A673 (cell line): ENCODE measurements around the gene CPNE8. TPM values are rescaled to one million over a fixed set of nuclear protein-coding genes. Genes with fewer than 3 reads are reported as not detected.
"Not testable (repeated sequence)": the region's sequence is repeated elsewhere in the genome, so short reads cannot be mapped to it uniquely, and the experiment has no call there.

Experiments
- BruUV-seq: library from RNA; stranded (reverse); fragments of 400-500 nt; replicated peaks from 2 replicates; lab custom pipeline; 2021; lab: Mats Ljungman, UMichigan
- CTCF ChIA-PET: fragments of 300-600 bp; sonication (Branson Sonifier 250); formaldehyde crosslinking; loops from one replicate; lab custom pipeline; 2022; ENCODE audit warnings: antibody characterized with exemption; lab: Charles Lee
- POLR2A ChIA-PET: fragments of 300-600 bp; sonication (Branson Sonifier 250); formaldehyde crosslinking; loops from one replicate; lab custom pipeline; 2022; ENCODE audit warnings: antibody characterized with exemption; ENCODE audit not compliant: low non-redundant PET; lab: Charles Lee
- DNase-seq: peaks from one replicate; pipeline ENCODE4 v3.0.0-alpha.2; 2015; ENCODE audit warnings: low spot score
- H3K27ac ChIP-seq: fragments of 200-600 bp; sonication (generic); 2 replicates; pipeline ENCODE4 v1.5.1; 2016; ENCODE audit warnings: mixed run types, low read depth, mild to moderate bottlenecking, mixed read lengths, antibody characterized with exemption, low read length; ENCODE audit not compliant: poor library complexity, severe bottlenecking
- H3K27me3 ChIP-seq: fragments of 200-600 bp; sonication (generic); replicated peaks from 2 replicates; pipeline ENCODE4 v1.6.1; 2017; ENCODE audit warnings: mixed run types, low read depth, mild to moderate bottlenecking, mixed read lengths, antibody characterized with exemption, low read length; ENCODE audit not compliant: insufficient read depth, poor library complexity
- H3K36me3 ChIP-seq: fragments of 200-600 bp; sonication (generic); 2 replicates; pipeline ENCODE4 v1.6.1; 2016; ENCODE audit warnings: mixed run types, mild to moderate bottlenecking, mixed read lengths, antibody characterized with exemption, low read length; ENCODE audit not compliant: insufficient read depth, poor library complexity, severe bottlenecking
- H3K4me1 ChIP-seq: fragments of 200-600 bp; sonication (generic); 2 replicates; pipeline ENCODE4 v1.6.1; 2017; ENCODE audit warnings: mixed run types, mild to moderate bottlenecking, mixed read lengths, antibody characterized with exemption, low read length; ENCODE audit not compliant: insufficient read depth, poor library complexity, severe bottlenecking
- H3K4me3 ChIP-seq: fragments of 200-600 bp; sonication (generic); 2 replicates; pipeline ENCODE4 v1.5.1; 2016; ENCODE audit warnings: low read depth, mixed run types, mild to moderate bottlenecking, mixed read lengths, low read length; ENCODE audit not compliant: poor library complexity, severe bottlenecking
- H3K9me3 ChIP-seq: fragments of 200-600 bp; sonication (generic); 2 replicates; pipeline ENCODE4 v1.6.1; 2016; ENCODE audit warnings: mixed run types, low read depth, mild to moderate bottlenecking, mixed read lengths, antibody characterized with exemption, low read length; ENCODE audit not compliant: poor library complexity, severe bottlenecking
- CTCF ChIP-seq: fragments of 300-800, 200-600 bp; sonication (generic); conservative IDR thresholded peaks from 2 replicates; pipeline ENCODE4 v1.5.1; 2017; ENCODE audit warnings: low read depth, mild to moderate bottlenecking, antibody characterized with exemption, low read length, moderate library complexity, mixed read lengths
- EZH2 ChIP-seq: fragments of 200-600 bp; sonication (generic); IDR thresholded peaks from 2 replicates; pipeline ENCODE4 v1.6.1; 2017; ENCODE audit warnings: borderline replicate concordance, low read depth, mild to moderate bottlenecking, mixed read lengths, antibody characterized with exemption, low read length; ENCODE audit not compliant: poor library complexity, severe bottlenecking
- intact Hi-C: fragments of 100-400 bp; cut with micrococcal nuclease; formaldehyde crosslinking; loops from one replicate; pipeline ENCODE4 v1.10.0; 2022; ENCODE audit not compliant: unreplicated experiment
- total RNA-seq: library from RNA; stranded (reverse); gene quantifications from 2 replicates; pipeline ENCODE4 v1.2.3, GENCODE V29; 2021

CPNE8 gene
- total RNA-seq, 1 experiment from 2014 or later, result 1.3 TPM

- Histone ChIP-seq H3K9me3 (no peaks in the 10 kb centered on the region), H3K4me3 (no peak overlapping the region), H3K27me3 (no peaks in the 10 kb centered on the region), H3K27ac (no peak overlapping the region), H3K4me1 (no peaks in the 10 kb centered on the region), H3K36me3 (no peaks in the 10 kb centered on the region)
- no peak for DNase-seq
- TF ChIP-seq CTCF (no peak), EZH2 (no peak)
- intact Hi-C loops, result loop anchor here (1.0 kb wide), 1 partner anchor 38 kb away; no protein-coding TSS in a partner anchor
- CTCF ChIA-PET, result no interaction called here
- POLR2A ChIA-PET, result no interaction called here
- BruUV-seq, result no TSS peak
Measured at GRCh38 chr12:38746744-38747143, 158.6 kb downstream of the CPNE8 start.

- no peak for DNase-seq
- ChIA-PET CTCF (no interaction called here), POLR2A (no interaction called here)
- no peak overlapping the region for H3K27ac ChIP-seq
- H3K4me1 ChIP-seq, result no peaks in the 10 kb centered on the region
- H3K27me3 ChIP-seq, result no peaks in the 10 kb centered on the region
- no peak for TF ChIP-seq CTCF
- H3K36me3 ChIP-seq, result no peaks in the 10 kb centered on the region
- H3K4me3 ChIP-seq, result no peak overlapping the region
- H3K9me3 ChIP-seq, result no peaks in the 10 kb centered on the region
- BruUV-seq, result no TSS peak
- intact Hi-C loops, result no loop called here
Measured at GRCh38 chr12:38745601-38746000, 159.8 kb downstream of the CPNE8 start.

GRCh38 chr12:38744041-38744440 is 161.3 kb downstream of the CPNE8 start:
- Histone ChIP-seq H3K4me3 (no peak overlapping the region), H3K27me3 (no peaks in the 10 kb centered on the region), H3K9me3 (no peaks in the 10 kb centered on the region), H3K27ac (no peak overlapping the region), H3K36me3 (no peaks in the 10 kb centered on the region), H3K4me1 (no peaks in the 10 kb centered on the region)
- no peak for TF ChIP-seq CTCF
- no peak for TF ChIP-seq EZH2
- POLR2A ChIA-PET, result no interaction called here
- DNase-seq, result no peak
- intact Hi-C loops, result no loop called here
- no TSS peak for BruUV-seq
- CTCF ChIA-PET, result no interaction called here

GRCh38 chr12:38742496-38742895 is 162.9 kb downstream of the CPNE8 start:
- H3K27ac ChIP-seq, H3K27me3 ChIP-seq, intact Hi-C loops, POLR2A ChIA-PET, H3K4me3 ChIP-seq, H3K36me3 ChIP-seq, CTCF ChIA-PET, BruUV-seq, DNase-seq, H3K9me3 ChIP-seq, H3K4me1 ChIP-seq: not testable (repeated sequence)
